HPDE6-E6E7 (cell line): ENCODE measurements around the gene EID2.

Source experiments
- DNase-seq: peaks from one replicate; pipeline ENCODE4 v3.0.0; 2011; ENCODE audit warnings: missing footprints; ENCODE audit errors: extremely low spot score

EID2 gene

GRCh38 chr19:39533791-39534190 is 6.2 kb downstream of the EID2 start:
- no peak for DNase-seq

- no peak for DNase-seq
Measured at GRCh38 chr19:39533003-39533512, 6.9 kb downstream of the EID2 start.

GRCh38 chr19:39532233-39533002 is 7.5 kb downstream of the EID2 start, which contains the start of gene EID2B:
Gene EID2B (minus strand): TSS chr19:39532852. CDS start chr19:39532802, 50 bp downstream.
- peak; percentile 97 for DNase-seq

- no peak for DNase-seq
Measured at GRCh38 chr19:39531834-39532232, 8.1 kb downstream of the EID2 start.

GRCh38 chr19:39525205-39525604 is 14.8 kb downstream of the EID2 start:
- DNase-seq: no peak

GRCh38 chr19:39524495-39524894 is 15.5 kb downstream of the EID2 start:
- no peak for DNase-seq

GRCh38 chr19:39520541-39521484 is 19.1 kb downstream of the EID2 start:
- no peak for DNase-seq

- no peak for DNase-seq
Measured at GRCh38 chr19:39518975-39519374, 21.0 kb downstream of the EID2 start.

GRCh38 chr19:39518458-39518857 is 21.5 kb downstream of the EID2 start:
- DNase-seq: no peak

GRCh38 chr19:39517432-39517831 is 22.5 kb downstream of the EID2 start:
- DNase-seq: no peak

- DNase-seq: no peak
Measured at GRCh38 chr19:39516270-39516669, 23.7 kb downstream of the EID2 start.

GRCh38 chr19:39515551-39516191 is 24.3 kb downstream of the EID2 start:
- no peak for DNase-seq

- no peak for DNase-seq
Measured at GRCh38 chr19:39514840-39515550, 25.0 kb downstream of the EID2 start, which contains the start of gene SELENOV. Gene SELENOV (plus strand): TSS chr19:39515139. CDS start chr19:39515213, 74 bp downstream.

- no peak for DNase-seq
Measured at GRCh38 chr19:39512988-39513387, 27.0 kb downstream of the EID2 start.

- no peak for DNase-seq
Measured at GRCh38 chr19:39509233-39509632, 30.7 kb downstream of the EID2 start.

GRCh38 chr19:39508629-39509028 is 31.3 kb downstream of the EID2 start:
- no peak for DNase-seq

- no peak for DNase-seq
Measured at GRCh38 chr19:39507715-39508364, 32.1 kb downstream of the EID2 start.

GRCh38 chr19:39506944-39507714 is 32.8 kb downstream of the EID2 start:
- peak; percentile 85 for DNase-seq

- DNase-seq: no peak
Measured at GRCh38 chr19:39506598-39506943, 33.4 kb downstream of the EID2 start.
